Hematopoietic multipotent progenitor cell (in vitro differentiated cells): ENCODE results near the gene FTH1. TPM values are rescaled to one million over a fixed set of nuclear protein-coding genes. Genes with fewer than 3 reads are reported as not detected.
"Not testable (repeated sequence)": the region's sequence is repeated elsewhere in the genome, so short reads cannot be mapped to it uniquely, and the experiment has no call there.

Experiments used
- DNase-seq, 3 donors: peaks; one replicate each; pipeline ENCODE4 v3.0.0-alpha.2; 2011 to 2015; ENCODE audit warnings: low read depth in 2 of 3, low spot score in 2 of 3
- total RNA-seq: library from RNA; depleted of rRNA; stranded (reverse); fragments of >200 nt; gene quantifications from one replicate; pipeline ENCODE4 v1.2.3, GENCODE V29; 2012

Gene FTH1
- 500 TPM for total RNA-seq

GRCh38 chr11:61967116-61967923 is at the start of gene FTH1:
FTH1 (minus strand) TSS chr11:61967634; CDS start chr11:61967425, 209 bp downstream.
- peak; percentile 85 to 94 (median 90) for DNase-seq

DNA sequence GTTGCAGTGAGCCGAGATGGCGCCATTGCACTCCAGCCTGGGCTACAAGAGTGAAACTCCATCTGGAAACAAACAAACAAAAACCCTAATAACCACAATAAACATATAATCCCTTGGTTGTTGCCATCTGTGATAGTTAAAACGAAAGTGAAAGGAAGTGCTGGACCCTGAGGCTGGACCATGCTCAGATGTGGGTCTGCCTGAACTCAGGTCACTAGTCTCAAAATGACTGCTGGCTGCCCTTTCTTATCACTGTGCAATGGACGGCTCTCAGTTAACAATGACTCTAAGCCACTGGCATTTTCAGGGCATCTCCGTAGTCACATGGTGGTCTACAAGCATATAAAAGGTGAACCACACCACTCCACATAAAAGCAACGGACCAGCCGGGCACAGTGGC is 48.2 kb upstream of the FTH1 start:
- no peak for DNase-seq

DNA sequence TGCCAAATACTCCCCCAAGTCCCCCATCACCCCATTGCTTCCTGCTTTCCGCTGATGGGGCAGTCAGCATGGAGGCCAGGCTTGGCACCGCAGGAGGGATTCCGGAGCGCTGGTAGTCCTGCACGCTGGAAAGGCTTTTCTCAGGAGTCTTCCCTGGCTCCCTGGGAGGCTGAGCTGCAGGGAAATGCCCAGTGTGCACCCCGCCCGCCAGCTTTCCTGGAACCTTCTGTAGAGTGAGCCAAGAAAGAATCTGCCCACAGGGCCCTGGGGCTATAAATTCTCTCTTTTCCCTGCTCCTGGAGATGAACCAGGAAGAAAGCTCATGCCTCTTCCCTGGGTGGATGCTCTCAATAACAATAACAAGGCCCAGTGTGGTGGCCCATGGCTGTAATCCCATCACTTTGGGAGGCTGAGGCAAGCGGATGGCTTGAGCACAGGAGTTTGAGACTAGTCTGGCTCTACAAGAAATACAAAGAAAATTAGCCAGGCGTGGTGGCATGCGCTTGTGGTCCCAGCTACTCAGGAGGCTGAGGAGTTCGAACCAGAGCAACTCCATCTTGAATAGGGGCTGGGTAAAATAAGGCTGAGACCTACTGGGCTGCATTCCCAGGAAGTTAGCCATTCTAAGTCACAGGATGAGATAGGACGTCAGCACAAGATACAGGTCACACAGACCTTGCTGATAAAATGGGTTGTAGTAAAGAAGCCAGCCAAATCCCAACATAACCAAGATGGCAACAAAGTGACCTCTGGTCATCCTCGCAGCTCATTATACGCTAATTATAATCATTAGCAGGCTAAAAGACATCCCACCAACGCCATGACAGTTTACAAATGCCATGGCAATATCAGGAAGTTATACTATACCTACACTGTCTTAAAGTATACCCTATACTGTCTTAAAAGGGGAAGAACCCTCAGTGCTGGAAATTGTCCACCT is 46.4 kb upstream of the FTH1 start:
- DNase-seq = no peak

DNA sequence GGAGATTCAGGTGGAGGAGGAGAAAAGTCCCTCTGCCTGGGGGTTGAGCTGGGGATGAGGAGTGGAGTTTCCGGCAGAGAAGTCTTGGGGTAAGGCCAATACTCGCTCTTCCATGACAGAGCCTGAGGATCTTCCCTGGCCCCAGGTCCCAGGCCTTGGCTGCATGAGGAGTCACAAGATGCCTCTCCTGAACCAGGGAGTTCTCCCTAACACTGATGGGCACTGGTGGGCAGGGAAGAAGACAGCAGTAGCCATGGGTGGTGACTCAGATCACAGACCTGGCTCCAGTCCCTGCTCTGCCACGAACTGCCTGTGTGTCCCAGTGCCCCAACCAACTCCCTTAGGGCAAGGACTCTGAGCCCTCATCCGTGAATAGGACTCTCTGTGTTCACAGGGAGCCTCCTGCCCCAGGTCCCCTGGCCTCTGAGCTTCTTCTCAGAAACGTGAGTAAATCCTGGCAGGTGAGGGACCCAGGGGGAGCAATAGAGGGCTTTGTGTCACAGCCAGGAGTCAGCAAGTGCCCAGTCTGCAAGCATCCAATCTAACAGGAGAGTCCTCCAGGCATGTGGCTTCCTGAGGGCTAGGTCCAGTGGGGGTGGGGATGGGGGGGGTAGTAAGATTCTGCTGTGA is 45.5 kb upstream of the FTH1 start:
- DNase-seq = no peak

DNA sequence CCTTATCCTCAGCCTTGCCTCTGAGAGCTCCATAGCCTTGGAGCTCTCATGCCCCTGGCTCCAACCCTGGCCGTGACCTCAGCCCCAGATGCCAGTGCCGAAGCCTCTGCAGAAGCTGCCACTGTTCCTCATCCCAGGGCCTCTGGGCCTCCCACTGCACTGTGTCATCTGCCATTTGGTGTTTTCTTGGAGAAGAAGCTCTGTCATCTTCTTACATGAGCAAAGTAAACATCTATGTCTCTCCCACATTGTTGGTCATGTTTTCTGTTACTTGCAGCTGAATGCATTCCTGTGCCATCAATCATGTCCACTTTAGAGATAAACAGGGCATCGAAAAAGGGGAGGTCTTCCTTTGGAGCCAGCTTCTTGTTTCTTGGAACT is 45.0 kb upstream of the FTH1 start:
- no peak for DNase-seq

- DNase-seq = no peak
Observed at GRCh38 chr11:62011881-62012280, 44.4 kb upstream of the FTH1 start.

DNA sequence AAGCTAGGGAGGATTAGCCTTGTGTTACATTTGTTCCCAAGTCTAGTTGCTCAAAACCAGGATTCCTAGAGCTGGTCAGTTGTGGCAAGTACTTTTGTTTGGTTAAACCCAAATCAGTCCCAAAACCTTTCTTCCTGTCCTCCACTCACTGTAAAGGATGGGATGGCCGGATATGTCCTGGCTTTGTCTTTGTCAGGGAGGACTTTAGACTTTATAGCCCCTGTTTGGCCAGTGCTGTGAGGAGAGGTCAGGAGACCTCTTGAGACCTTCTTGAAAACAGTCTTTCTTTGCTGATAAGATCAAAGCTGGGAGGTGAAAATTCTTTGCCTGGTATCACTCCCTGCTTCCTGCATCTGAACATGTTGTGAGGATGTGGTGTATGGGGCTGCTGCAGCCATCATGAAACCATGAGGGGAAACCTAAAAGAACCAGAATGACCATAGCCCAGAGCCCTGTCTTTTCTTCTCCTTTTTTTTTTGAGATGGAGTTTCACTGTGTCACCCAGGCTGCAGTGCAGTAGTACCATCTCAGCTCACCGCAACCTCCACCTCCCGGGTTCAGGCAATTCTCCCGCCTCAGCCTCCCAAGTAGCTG is 43.6 kb upstream of the FTH1 start:
- no peak for DNase-seq

DNA sequence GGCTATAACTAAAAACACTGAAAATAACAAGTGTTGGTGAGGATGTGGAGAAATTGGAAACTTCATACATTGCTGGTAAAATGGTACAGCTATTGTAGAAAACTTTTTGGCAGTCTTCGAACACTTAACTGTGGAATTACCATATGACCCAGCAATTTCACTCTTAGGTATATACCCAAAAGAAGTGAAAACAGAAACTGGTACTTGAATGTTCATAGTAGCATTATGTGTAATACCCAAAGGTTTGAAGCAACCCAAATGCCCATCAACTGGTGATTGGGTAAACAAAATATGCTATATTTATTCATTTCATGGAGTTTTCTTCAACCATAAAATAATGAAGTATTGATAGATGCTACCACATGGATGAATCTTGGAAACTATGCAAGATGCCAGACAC is 40.8 kb upstream of the FTH1 start:
- no peak for DNase-seq

DNA sequence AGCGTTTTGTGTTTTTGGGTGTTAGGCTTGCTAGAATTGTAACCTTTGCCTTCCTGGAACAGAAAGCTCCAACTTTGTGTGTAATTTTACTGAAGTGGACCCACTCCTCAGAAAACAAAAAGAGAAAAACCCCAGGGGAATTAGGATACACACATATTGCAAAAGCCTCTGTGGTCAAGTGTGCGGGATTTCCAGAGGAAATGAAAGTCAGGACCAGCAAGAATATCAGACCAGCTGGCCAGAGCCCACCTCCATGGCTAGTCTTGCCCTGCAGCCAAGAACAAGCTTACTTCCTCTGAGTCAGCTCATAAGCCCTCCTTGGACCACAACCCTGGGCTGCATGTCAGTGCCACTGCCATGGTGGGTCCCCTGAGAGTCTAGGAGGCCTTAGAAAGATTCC is 37.0 kb upstream of the FTH1 start:
- no peak for DNase-seq

DNA sequence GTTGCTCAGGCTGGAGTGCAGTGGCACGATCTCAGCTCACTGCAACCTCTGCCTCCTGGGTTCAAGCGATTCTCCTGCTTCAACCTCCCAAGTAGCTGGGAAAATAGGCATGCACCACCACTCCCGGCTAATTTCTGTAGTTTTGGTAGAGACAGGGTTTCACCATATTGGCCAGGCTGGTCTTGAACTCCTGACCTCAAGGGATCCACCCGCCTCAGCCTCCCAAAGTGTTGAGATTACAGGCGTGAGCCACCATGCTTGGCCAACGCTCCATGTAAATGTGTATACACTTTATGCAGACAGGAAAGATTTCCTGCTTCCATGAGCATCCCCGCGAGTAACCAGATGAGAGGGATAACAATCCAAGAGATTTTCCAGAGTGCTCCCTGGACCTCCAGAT is 34.8 kb upstream of the FTH1 start:
- not testable (repeated sequence) for DNase-seq

DNA sequence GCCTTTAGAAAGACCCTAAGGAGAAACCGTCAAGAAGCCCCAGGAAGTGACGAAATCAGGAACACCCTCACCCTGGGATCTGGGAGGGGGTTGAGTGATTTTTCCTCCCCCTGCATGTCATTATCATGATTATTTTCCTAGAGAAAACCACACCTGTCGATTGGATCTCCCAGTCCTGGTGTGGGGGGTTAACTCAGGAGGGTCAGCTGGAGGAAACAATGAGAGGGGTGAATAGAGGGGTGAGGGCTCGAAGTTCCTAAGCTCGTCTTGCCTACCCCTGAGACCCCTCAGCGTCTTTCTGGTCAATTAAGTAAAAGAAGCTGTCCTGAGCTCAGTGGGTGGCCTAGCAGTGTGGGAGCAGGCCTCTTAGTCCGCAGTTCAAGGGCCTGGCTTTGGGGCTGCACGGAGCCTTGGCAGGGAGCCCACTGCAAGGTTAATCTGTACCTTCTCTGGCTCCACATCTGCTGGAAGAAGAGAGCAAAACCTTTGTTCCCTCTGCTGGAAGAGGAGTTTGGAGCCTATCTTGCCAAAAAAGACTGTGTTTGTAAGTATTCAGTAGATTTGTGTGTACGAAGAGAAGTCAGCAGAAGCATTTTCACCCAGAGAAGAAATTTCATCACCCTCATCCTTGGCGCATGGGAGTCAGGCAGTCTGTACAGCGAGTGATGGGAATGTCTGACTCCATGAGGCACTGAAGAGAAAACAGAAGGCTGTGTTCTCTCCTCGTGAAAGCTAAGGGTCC is 34.2 kb upstream of the FTH1 start:
- no peak for DNase-seq

DNA sequence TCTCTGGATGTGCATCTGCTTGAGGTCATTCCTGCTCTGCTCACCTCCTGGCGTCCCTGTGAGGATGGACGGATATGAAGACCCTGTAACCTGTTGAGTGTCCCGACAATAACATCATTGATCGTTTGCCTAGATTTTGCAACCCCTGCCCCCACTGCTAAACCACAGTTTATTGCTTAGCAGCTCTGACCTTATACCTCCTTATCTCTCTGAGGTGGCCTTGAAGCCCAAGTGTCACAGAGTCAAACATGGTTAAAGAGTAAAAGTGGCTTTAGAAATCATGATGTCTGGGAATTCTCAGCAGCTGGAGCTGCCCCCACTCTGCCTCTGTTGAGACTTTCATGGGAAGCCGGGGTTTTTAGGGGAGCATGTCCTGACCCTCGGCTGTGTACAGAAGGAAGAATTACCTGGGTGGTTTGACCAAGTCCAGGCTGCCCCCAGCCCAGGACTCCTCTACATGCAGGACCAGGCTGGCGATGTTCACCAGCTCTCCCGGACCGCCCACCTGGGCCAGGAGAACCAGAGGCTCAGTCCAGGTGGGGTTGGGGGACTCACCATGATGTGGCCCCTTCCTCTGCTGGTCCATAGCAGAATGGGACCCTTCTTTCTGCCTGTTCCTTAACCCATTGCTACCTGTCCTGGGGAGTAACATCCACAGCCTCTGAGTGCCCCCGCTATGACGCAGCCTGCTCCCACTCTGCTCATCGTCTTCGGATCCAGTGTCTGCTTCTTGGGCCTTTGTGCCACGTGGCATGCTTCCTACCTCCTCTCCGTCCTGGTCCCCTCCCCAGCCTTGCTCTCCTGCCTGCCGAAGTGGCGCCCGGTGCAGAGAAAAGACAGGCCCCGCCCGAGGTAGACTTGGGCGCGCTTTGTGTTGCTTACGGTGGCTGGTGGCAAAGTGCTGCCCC is 33.4 kb upstream of the FTH1 start:
- DNase-seq = no peak

GRCh38 chr11:61999141-61999975 is 31.9 kb upstream of the FTH1 start:
- DNase-seq = no peak

DNA sequence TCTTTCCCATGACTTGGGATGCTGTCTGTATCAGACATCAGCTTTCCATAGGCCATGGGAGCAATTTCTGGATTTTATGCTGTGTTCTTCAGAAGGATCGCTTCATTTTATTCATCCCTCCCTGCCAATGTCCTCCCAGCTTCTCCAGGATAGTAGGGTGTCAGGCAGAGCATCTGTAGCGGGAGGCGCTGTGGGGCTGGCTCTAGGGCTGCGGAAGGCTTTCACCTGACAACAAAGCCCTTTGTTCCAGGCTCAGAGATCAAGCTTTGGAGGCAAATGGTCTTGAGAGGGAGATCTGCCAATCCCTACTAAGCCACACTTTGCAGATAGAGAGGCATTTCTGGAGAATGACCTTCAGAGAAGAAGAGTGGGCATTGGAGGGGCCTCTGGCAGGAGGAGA is 29.5 kb upstream of the FTH1 start:
- DNase-seq = no peak

DNA sequence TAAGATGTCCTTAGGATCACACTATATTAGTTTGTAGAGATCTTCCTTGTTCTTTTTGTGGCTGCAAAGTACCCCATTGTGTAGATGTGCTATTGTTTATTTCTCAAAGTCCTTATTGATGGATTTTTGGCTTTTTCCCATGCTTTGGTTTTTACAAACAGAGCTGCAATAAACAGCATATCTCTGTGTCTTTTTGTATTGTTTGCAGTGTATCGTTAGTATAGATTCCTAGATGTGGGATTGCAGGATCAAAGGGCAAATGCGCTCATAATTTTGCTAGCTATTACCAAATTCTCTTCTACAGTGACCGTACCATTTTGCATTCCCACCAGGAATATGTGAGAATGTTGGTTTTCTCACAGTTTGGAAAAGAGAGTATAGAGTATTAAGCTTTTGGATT is 27.5 kb upstream of the FTH1 start:
- DNase-seq = no peak

- no peak for DNase-seq
Observed at GRCh38 chr11:61985869-61986268, 18.4 kb upstream of the FTH1 start.

- no peak for DNase-seq
Observed at GRCh38 chr11:61983419-61983818, 16.0 kb upstream of the FTH1 start.

DNA sequence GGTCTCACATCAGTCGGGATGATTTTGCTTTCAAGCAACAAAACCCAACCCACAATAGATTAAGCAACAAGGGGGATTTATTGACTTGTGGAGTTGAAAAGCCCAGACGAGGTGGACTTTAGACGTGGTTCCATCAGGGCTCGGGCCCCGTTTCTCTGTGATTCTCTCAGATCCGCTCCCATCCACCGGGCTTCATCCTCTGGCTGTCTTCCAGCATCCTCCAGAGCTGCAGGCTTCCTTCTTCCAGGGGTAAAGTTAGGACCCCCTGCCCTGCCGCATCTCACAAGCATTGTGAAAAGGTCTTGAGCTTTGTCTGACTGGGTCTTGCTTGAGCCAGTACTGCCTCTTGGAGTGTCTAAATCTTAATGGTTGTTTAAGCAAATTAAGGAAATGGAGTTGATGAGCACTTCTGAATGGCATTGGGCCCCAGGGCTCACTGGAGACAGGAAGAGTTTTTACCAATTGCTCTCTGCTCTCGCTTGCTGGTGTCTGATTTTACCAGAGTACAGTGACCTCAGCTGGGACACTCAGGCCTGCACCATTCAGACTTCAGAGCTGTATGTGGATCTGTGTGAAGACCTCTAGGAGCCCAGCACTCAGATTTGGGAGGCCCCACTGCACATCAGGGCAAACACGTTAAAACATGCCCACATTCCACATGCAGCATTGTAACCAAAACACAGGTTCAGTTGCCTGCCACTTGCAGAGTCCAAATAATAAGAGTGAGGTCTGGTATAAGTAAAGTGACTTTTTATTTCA is 13.5 kb upstream of the FTH1 start:
- DNase-seq = no peak
